NK-92 (cell line): ENCODE data around the gene GALNT15.
A peak's percentile ranks its signal among the peaks of the same experiment; 100 is the strongest.

Source experiments
- DNase-seq: peaks from one replicate; lab custom pipeline; 2025; ENCODE audit not compliant: unreplicated experiment; lab: John Stamatoyannopoulos, UW

The GALNT15 gene

GRCh38 chr3:16251316-16252085 lies 77.0 kb downstream of the GALNT15 start:
- DNase-seq = no peak

GRCh38 chr3:16252243-16252978 lies 77.9 kb downstream of the GALNT15 start:
- DNase-seq = no peak

- no peak for DNase-seq
Measured at GRCh38 chr3:16252988-16253387, 78.5 kb downstream of the GALNT15 start.

- no peak for DNase-seq
Measured at GRCh38 chr3:16253601-16254000, 79.1 kb downstream of the GALNT15 start.

- no peak for DNase-seq
Measured at GRCh38 chr3:16254916-16255315, 80.4 kb downstream of the GALNT15 start.

- DNase-seq = no peak
Measured at GRCh38 chr3:16255326-16255725, 80.8 kb downstream of the GALNT15 start.

GRCh38 chr3:16255726-16256125 lies 81.2 kb downstream of the GALNT15 start:
- no peak for DNase-seq

- DNase-seq = no peak
Measured at GRCh38 chr3:16257309-16257708, 82.8 kb downstream of the GALNT15 start.

GRCh38 chr3:16258177-16258576 lies 83.7 kb downstream of the GALNT15 start:
- DNase-seq = no peak

- DNase-seq = no peak
Measured at GRCh38 chr3:16258866-16259265, 84.4 kb downstream of the GALNT15 start.

- no peak for DNase-seq
Measured at GRCh38 chr3:16260046-16260445, 85.6 kb downstream of the GALNT15 start.

GRCh38 chr3:16262174-16262573 lies 87.7 kb downstream of the GALNT15 start:
- no peak for DNase-seq

- no peak for DNase-seq
Measured at GRCh38 chr3:16264174-16264707, 89.8 kb downstream of the GALNT15 start.

- DNase-seq = peak; percentile 92
Measured at GRCh38 chr3:16264708-16265454, 90.4 kb downstream of the GALNT15 start, which contains the start of the genes DPH3 and OXNAD1. Gene DPH3, minus strand, starts transcription at chr3:16264943. Its CDS starts 67 bp downstream, at chr3:16264876. Gene OXNAD1, plus strand, starts transcription at chr3:16265212. Its CDS starts 5,741 bp downstream, at chr3:16270953.

GRCh38 chr3:16265455-16265786 lies 90.9 kb downstream of the GALNT15 start:
- no peak for DNase-seq

GRCh38 chr3:16266714-16267113 lies 92.2 kb downstream of the GALNT15 start:
- no peak for DNase-seq

GRCh38 chr3:16270855-16271254 lies 96.4 kb downstream of the GALNT15 start:
- DNase-seq = no peak

GRCh38 chr3:16272588-16272987 lies 98.1 kb downstream of the GALNT15 start:
- no peak for DNase-seq

GRCh38 chr3:16273867-16274266 lies 99.4 kb downstream of the GALNT15 start:
- no peak for DNase-seq

GRCh38 chr3:16277471-16277870 lies 103.0 kb downstream of the GALNT15 start:
- no peak for DNase-seq

- no peak for DNase-seq
Measured at GRCh38 chr3:16279010-16279801, 104.7 kb downstream of the GALNT15 start.
